IPS DF 4.7 (cell line): Measurements from ENCODE around the gene NR2F1-AS1.

Source experiments
- DNase-seq: peaks from one replicate; pipeline ENCODE4 v3.0.0-alpha.2; 2013; ENCODE audit warnings: low spot score; ENCODE audit errors: extremely low read depth

NR2F1-AS1 gene

DNA sequence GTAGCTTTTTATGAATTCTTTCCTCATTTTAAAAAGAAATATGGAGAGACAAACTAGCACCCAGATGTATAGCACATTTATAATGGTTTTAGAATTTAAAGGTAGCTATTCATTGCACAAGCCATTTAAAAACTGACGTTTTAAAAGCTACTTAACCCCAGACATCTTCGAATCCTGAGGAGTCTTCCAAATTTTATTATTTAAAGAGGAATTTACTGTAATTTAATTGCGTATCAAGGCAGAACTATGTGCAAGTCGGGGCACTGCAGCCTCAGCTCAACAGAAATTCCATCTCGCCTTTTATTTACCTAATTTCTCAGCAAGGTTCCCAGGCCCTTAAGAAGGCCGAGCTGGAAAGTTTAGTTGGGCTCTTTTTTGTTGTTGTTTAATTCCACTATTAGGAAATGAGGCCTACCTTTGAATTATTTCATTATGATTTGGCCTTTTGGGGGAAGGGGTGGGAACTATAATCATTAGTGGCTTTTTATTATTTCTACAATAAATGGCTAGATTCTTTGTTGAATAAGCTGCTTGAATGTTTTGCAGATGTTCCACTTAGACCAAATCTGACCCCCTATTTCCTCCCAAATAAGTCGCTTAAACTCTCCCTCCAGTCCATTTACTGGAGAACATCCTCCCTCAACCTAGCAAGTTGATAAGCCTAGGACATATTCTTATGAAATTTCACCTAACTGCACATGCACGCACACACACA is 22.2 kb upstream of the NR2F1-AS1 start:
- DNase-seq, result no peak

DNA sequence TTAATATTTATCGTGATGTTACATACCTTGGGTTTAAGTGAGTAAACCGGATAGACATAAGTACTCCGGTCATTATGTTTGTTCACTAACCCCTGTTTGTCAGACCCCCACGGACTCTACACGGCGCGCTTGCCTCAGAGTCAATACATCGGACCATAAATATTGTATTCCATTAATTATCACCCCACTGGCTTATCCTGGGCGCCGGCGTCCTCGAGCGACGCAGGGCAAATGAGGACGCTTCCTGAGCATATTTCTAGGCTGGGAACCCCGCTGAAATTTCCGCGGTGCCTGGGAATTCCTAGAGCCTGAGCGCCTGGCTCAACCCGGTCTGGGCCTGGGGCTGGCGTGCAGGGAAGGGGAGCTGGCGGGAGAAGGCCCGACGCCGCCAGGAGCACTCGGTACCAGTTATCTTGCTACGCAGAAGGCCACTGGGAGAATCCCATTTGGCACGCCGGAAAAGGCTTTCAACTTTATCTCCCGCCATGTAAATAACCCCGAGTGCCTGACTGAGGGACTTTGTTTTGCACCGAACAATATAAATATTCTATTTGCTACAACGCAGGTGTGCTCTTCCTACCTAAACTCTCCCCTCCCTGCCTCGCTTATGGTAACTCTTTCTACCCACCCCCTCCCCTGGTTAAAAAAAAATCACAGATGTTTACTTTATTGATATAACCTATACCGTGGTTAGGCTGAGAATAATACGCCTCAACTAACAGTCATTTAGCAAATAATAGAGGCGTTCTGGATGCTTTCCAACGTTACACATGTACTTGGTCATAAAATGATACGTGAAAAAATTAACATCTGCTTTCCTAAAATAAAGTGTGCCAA is 21.4 kb upstream of the NR2F1-AS1 start:
- DNase-seq, result no peak

- DNase-seq, result no peak
Observed at GRCh38 chr5:93601802-93602155, 20.8 kb upstream of the NR2F1-AS1 start.

DNA sequence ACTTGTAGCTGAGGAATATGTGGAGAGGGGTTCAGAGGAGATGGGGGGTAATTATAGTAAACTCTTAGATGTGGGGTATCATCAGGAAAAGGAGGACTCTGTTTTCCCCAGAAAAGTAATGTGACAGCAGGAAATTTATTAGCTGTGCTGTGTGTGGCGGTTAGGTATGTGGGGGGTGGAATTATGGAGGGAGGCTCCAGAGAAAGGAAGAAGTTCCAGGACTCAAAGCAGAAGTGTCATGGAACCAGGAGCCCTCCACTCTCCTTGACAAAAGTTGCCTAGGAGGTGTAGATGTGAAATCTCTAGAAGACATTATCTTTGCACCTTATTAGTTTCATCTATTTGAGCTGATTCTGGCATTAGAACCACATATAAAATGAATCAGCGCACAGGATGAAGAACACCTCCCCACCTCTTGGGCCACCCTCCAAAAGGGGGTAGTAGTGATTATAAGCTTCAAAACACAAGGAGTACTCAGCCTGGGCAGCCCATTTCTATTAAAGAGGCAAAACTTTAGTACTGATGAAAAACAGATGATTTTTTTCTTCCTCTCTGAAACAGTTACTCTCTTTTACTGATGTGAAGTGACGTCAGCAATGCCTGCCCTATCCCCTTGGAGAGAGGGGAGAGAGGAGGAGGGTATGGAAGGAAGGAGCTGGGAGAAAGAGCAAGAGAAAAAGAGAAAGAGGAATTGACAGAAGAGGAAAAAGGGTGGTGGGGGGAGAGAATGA is 20.2 kb upstream of the NR2F1-AS1 start:
- DNase-seq, result no peak

DNA sequence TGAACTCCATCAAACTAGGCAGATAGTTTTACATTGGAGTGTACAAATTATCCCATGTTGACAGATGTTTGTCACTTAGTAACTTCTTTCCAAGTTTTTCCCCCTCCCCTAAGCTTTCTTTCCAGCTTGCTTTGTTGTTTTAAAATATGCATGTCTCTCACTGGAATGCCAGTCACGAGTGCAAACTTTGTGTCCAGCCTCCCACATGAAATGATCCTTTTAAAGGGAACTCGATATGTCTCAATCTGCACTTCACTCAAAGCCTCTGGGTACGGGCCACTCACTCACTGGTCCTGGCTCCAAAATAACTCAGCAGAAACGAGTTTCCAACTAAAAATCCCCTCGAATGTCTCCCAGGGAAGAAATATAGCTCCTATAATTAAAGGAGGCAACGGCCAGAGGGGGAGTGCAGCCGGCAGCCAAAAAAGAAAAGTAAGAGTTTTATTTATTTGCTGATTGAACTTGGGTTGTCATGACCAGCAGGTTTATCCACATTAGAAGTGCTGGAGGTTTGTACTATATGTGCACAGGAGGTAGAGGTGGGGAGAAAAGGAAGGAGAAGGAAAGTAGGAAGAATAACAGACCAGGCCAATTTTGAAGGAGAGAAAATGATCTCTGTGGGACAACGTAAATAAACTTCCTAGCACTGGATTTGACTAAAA is 19.5 kb upstream of the NR2F1-AS1 start:
- no peak for DNase-seq

DNA sequence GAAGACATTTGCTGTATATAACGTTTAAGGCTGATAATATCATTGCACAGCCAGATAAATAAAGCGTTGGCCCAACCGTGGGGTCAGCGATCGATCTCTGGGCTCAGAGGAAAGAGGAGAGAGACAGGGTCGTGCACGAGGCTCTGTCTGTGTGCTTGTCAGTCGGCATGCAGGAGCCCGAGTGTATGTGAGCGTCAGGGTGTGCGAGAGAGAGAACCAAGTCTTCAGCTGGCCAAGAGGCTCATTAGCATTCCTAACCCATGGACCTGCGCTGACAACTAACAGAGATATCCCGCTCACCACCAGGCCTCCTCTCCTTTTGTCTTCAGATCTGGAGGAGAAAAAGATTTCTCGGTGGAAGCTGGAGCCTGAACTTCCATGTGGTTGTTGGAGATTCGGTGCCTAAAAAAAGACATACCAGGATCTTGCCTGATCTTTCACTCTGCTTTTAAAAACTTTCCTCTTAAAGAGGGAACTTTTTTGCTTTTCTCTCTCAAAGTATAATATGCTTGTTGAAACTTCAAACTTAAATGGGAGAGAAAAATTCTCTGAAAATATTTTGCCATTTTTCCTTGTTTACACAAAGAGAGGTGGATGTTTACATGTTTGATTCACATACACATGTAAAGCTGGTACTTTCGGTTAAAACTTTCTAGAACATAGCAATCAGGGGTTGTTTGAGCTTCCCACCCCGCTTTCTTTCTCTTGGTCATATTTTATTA is 18.5 kb upstream of the NR2F1-AS1 start:
- no peak for DNase-seq

- DNase-seq, result no peak
Observed at GRCh38 chr5:93599001-93599379, 18.0 kb upstream of the NR2F1-AS1 start.

DNA sequence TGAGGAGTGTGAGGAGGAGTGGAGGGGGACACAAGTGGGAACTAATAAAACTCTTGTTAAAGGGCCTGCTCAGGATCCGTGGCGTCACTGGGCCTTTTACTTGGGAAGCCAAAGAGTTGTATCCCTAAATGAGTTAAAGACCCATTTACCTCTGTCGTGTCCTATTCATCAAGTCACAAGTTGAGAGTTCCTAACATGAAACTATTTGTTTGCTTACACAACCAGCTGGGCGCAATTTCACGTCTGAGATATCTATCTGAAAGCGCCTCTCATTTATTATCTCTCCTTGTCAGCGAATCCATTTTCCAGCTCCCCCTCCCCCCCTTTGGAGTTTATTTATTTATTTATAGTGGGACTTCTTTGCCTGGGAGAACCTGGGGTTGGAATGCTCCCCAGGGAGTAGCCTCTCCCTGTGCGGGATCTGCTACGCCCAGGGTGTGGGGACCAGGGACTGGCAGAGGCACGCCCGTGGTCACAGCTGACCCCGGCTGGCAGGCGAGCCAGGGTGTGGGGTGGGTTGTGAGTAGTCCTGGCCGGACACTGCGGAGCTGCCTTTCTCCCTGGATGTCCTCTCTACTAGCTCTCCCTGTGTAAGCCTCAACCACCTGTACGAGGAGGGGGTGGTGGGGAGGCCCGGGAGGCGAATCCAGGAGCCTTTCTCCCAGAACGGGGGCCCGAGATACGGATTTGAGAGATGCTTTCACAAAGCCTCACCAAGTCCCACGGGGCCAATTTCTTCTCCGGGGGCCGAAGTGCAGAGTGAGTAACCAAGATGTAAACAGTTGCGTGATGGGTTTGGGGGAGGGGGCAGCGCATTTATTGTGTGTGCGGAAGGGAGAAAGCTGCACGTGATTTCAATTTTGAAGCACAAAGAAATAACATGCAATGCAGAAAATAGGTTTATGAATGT is 17.3 kb upstream of the NR2F1-AS1 start:
- DNase-seq, result no peak

GRCh38 chr5:93596676-93597490 is 15.9 kb upstream of the NR2F1-AS1 start:
- DNase-seq, result no peak

- DNase-seq, result no peak
Observed at GRCh38 chr5:93596310-93596675, 15.3 kb upstream of the NR2F1-AS1 start.

GRCh38 chr5:93595420-93596147 is 14.6 kb upstream of the NR2F1-AS1 start:
- DNase-seq, result no peak

- DNase-seq, result no peak
Observed at GRCh38 chr5:93594591-93595419, 13.8 kb upstream of the NR2F1-AS1 start.

- DNase-seq, result no peak
Observed at GRCh38 chr5:93593476-93594131, 12.6 kb upstream of the NR2F1-AS1 start.

- DNase-seq, result no peak
Observed at GRCh38 chr5:93592883-93593282, 11.9 kb upstream of the NR2F1-AS1 start.

DNA sequence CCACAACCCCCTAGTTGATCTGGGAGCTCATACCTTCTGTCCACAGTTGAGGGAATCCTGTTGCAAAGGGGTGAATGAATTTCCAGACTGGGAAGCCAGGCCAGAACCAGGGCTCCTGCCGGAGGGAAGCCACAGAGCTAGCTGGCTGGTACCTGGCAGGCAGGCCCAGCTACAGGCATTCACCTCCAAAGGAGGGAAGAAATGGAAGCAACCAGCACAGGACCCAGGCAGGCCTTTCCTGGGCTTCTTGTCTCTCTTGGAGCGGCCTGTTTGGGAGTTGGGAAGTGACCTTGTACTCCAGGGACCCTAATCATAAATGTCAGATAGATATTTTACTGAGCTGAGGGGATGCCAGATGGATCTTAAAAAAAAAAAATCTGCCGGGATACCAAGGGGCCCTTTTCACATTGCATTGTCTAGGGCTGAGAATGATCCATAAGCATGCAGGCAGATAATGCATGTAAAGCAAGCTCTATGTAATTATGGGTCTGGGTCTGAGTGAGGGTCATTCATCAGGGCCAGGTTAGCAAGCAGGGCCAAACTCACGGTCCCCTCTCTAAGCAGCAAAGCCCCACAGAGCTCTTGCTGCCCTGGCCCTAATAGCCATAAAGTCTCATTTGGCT is 10.4 kb upstream of the NR2F1-AS1 start:
- no peak for DNase-seq

GRCh38 chr5:93590493-93590892 is 9.5 kb upstream of the NR2F1-AS1 start:
- DNase-seq, result no peak

GRCh38 chr5:93589829-93590215 is 8.8 kb upstream of the NR2F1-AS1 start:
- DNase-seq, result no peak
